ENCODE results near the gene HHAT. TPM values are rescaled to one million over a fixed set of nuclear protein-coding genes. Genes with fewer than 3 reads are reported as not detected.

HHAT gene
- total and polyA plus RNA-seq, 2 of the 4 experiments (the other 2 are of a cell fraction), result 1.7 to 2.5 TPM

DNA sequence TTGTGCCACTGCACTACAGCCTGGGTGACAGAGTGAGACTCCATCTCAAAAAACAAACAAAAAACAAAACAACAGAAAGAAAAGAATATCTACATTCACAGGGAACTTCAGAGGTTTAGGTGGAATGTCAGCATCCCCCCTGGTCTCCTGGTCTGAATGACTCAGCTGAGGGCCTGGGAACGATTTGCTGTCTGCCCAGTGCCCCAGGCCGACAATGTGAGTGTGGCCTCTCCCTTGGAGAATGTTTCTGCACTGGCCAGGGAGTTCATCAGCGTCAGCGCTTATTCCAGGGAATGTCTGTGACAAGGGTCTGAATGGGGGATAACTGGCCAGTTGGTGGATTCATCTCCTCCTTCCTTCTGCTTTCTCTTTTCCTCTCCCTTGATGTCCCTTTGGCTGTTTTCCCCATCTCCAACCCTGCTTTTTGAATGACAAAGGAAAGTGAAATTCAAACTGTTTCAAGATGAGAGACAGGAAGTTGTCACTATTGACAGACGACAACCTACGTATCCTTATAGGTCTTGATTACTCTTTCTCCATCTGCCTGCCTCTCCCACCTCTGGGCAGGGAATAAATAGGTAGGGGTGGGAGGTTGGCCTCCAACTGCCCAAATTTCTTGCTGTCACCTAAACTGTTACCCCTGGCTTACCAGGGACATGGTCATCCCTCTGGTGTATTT, 213.1 kb downstream of the HHAT start:
- Histone ChIP-seq H2AK5ac (ENCODE audit: low read depth, low read length) (no peak overlapping the region), H3K27me3 (ENCODE audit: control insufficient read depth, insufficient read depth, low read length) (no peaks in the 10 kb centered on the region), H3K56ac (ENCODE audit: extremely low read depth, insufficient read depth, low read length) (no peak overlapping the region), H2AFZ (replicated peaks; ENCODE audit: low read length, poor library complexity) (no peak overlapping the region), H3K9me1 (ENCODE audit: insufficient read depth, low read length) (no peaks in the 10 kb centered on the region), H3K9me3 (ENCODE audit: control insufficient read depth, insufficient read depth, low read length) (no peaks in the 10 kb centered on the region), H3K14ac (replicated peaks; ENCODE audit: low read depth, low read length) (no peak overlapping the region), H3K4me2 (ENCODE audit: low read depth, low read length) (no peak overlapping the region), H4K20me1 (ENCODE audit: insufficient read depth, low read length) (no peaks in the 10 kb centered on the region), H3K79me1 (ENCODE audit: low read depth in 1 of 2, low read length in 2 of 2) (no peaks in the 10 kb centered on the region), H3K4me3 (ENCODE audit: insufficient read depth, low read depth, low read length) (no peak overlapping the region), H4K91ac (ENCODE audit: insufficient read depth, low read depth, low read length) (no peak overlapping the region), H3K4ac (ENCODE audit: low read depth, low read length) (no peak overlapping the region), H2BK15ac (ENCODE audit: low read depth, low read length) (no peak overlapping the region), H2AK9ac (replicated peaks; ENCODE audit: low read depth, low read length, poor library complexity) (no peak overlapping the region), H2BK5ac (ENCODE audit: low read depth, low read length, poor library complexity, severe bottlenecking) (no peak overlapping the region), H3K18ac (ENCODE audit: low read depth, low read length) (no peak overlapping the region), H2BK20ac (ENCODE audit: low read depth, low read length) (no peak overlapping the region), H3K27ac (ENCODE audit: insufficient read depth, low read length) (no peak overlapping the region), H3K4me1 (ENCODE audit: control insufficient read depth, insufficient read depth, low read length) (no peaks in the 10 kb centered on the region), H3K9ac (ENCODE audit: low read depth, low read length) (no peak overlapping the region), H4K5ac (ENCODE audit: low read depth, low read length) (no peak overlapping the region), H4K8ac (ENCODE audit: low read depth in 2 of 2, low read length in 2 of 2) (no peak overlapping the region), H2BK120ac (ENCODE audit: low read depth, low read length) (no peak overlapping the region), H3K36me3 (ENCODE audit: control insufficient read depth, insufficient read depth, low read length) (no peaks in the 10 kb centered on the region), H3K23ac (ENCODE audit: low read depth, low read length) (no peak overlapping the region)
- TF ChIP-seq BHLHE40 (IDR thresholded peaks at IDR 0.05; ENCODE audit: low read depth, low read length) (no peak), RFX5 (IDR thresholded peaks at IDR 0.05; ENCODE audit: low read depth, low read length) (no peak), RCOR1 (IDR thresholded peaks at IDR 0.05; ENCODE audit: insufficient replicate concordance, low read length) (no peak), SMC3 (IDR thresholded peaks at IDR 0.05; ENCODE audit: low read depth, low read length) (no peak), RAD21 (IDR thresholded peaks at IDR 0.05; ENCODE audit: low read length) (no peak), CHD1 (IDR thresholded peaks at IDR 0.05; ENCODE audit: low read depth, low read length) (no peak), CEBPB (IDR thresholded peaks at IDR 0.05; ENCODE audit: low read depth, low read length) (no peak), MAFK (IDR thresholded peaks at IDR 0.05; ENCODE audit: low read depth, low read length) (no peak), ELK1 (IDR thresholded peaks at IDR 0.05; ENCODE audit: borderline replicate concordance, low read depth, low read length) (no peak), FOS (IDR thresholded peaks at IDR 0.05; ENCODE audit: low read depth, low read length) (no peak), MXI1 (IDR thresholded peaks at IDR 0.05; ENCODE audit: borderline replicate concordance, low read depth, low read length) (no peak)
- TF ChIP-seq, protein P1, sequence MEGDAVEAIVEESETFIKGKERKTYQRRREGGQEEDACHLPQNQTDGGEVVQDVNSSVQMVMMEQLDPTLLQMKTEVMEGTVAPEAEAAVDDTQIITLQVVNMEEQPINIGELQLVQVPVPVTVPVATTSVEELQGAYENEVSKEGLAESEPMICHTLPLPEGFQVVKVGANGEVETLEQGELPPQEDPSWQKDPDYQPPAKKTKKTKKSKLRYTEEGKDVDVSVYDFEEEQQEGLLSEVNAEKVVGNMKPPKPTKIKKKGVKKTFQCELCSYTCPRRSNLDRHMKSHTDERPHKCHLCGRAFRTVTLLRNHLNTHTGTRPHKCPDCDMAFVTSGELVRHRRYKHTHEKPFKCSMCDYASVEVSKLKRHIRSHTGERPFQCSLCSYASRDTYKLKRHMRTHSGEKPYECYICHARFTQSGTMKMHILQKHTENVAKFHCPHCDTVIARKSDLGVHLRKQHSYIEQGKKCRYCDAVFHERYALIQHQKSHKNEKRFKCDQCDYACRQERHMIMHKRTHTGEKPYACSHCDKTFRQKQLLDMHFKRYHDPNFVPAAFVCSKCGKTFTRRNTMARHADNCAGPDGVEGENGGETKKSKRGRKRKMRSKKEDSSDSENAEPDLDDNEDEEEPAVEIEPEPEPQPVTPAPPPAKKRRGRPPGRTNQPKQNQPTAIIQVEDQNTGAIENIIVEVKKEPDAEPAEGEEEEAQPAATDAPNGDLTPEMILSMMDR (conservative IDR thresholded peaks at IDR 0.05; ENCODE audit: low read depth, low read length), result no peak
- TF ChIP-seq, protein P2, sequence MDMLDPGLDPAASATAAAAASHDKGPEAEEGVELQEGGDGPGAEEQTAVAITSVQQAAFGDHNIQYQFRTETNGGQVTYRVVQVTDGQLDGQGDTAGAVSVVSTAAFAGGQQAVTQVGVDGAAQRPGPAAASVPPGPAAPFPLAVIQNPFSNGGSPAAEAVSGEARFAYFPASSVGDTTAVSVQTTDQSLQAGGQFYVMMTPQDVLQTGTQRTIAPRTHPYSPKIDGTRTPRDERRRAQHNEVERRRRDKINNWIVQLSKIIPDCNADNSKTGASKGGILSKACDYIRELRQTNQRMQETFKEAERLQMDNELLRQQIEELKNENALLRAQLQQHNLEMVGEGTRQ (IDR thresholded peaks at IDR 0.05; ENCODE audit: low read depth, low read length), result no peak
- WGBS, 2 experiments (ENCODE audit: extremely low coverage in 2 of 2, insufficient read length in 1 of 2), result no CpG with 5 or more reads among the region's 6 CpGs
- in situ Hi-C loops (cut with MboI; ENCODE audit: low sequenced_read_pairs) (no loop called here), intact Hi-C loops (cut with micrococcal nuclease) (loop anchor here (5.0 kb wide), 1 partner anchor 60 kb away; no protein-coding TSS in a partner anchor), dilution Hi-C loops (cut with HindIII; ENCODE audit: low sequenced_read_pairs, unreplicated experiment) (no loop called here)
- POLR2A ChIA-PET (ENCODE audit: unreplicated experiment), result no interaction called here
- ATAC-seq (ENCODE audit: low read depth) (no peak), DNase-seq (peak; percentile 5)
- CTCF ChIA-PET, result interaction anchor here (1.2 kb wide), 1 partner anchor 10 kb away, joined by 3 read pairs; no protein-coding TSS in a partner anchor
- BruUV-seq (replicated peaks), result no TSS peak
